CD14-positive monocyte (primary cell): ENCODE data around the gene SELENOK. TPM values are rescaled to one million over a fixed set of nuclear protein-coding genes. Genes with fewer than 3 reads are reported as not detected.

ENCODE experiments used
- DNase-seq, 3 donors: peaks; one replicate each; pipeline ENCODE4 v3.0.0-alpha.2; 2011 to 2022
- H2AFZ ChIP-seq: 2 replicates; pipeline ENCODE4 v1.6.0; 2012; ENCODE audit warnings: mild to moderate bottlenecking, low read depth, low read length, inconsistent platforms; ENCODE audit not compliant: insufficient read depth, poor library complexity, severe bottlenecking
- H3K27ac ChIP-seq, 2 donors: 1 replicate in 1 of 2; 2 replicates in 1 of 2; pipeline ENCODE4 v1.5.1; 2012 to 2013; ENCODE audit warnings: low read length in 2 of 2, control low read depth in 1 of 2, inconsistent platforms in 1 of 2, low read depth in 1 of 2, mild to moderate bottlenecking in 1 of 2
- H3K27me3 ChIP-seq, 2 donors: one replicate each; pipeline versions ENCODE4 v1.6.0 to v1.6.1; 2011 to 2013; ENCODE audit warnings: low read length in 2 of 2; ENCODE audit not compliant: control insufficient read depth in 2 of 2, insufficient read depth in 2 of 2
- H3K36me3 ChIP-seq, 2 donors: replicated peaks in 1 of 2; 1 replicate in 1 of 2; 2 replicates in 1 of 2; pipeline versions ENCODE4 v1.5.1 to v1.6.1; 2012 to 2013; ENCODE audit warnings: low read length in 2 of 2, control low read depth in 1 of 2, inconsistent platforms in 1 of 2, mild to moderate bottlenecking in 1 of 2; ENCODE audit not compliant: insufficient read depth in 2 of 2, control insufficient read depth in 1 of 2
- H3K4me1 ChIP-seq, 2 donors: 1 replicate in 1 of 2; 2 replicates in 1 of 2; pipeline versions ENCODE4 v1.5.1 to v1.6.1; 2012 to 2013; ENCODE audit warnings: low read length in 2 of 2, control low read depth in 1 of 2, inconsistent platforms in 1 of 2, mild to moderate bottlenecking in 1 of 2, moderate library complexity in 1 of 2; ENCODE audit not compliant: insufficient read depth in 2 of 2, control insufficient read depth in 1 of 2
- H3K4me2 ChIP-seq: replicated peaks from 2 replicates; pipeline ENCODE3; 2012; ENCODE audit warnings: low read length, moderate library complexity, mild to moderate bottlenecking; ENCODE audit not compliant: poor library complexity, severe bottlenecking; ENCODE audit errors: extremely low read depth
- H3K4me3 ChIP-seq, 3 experiments: fragments of 200-600 bp in 1 of 3; sonication (generic) in 1 of 3; replicated peaks in 1 of 3; 1 replicate in 2 of 3; 2 replicates in 1 of 3; pipeline ENCODE4 v1.5.1; 2011 to 2013; ENCODE audit warnings: low read length in 3 of 3, mild to moderate bottlenecking in 3 of 3, control low read depth in 2 of 3, low read depth in 2 of 3, inconsistent platforms in 1 of 3, moderate library complexity in 1 of 3
- H3K79me2 ChIP-seq: 2 replicates; pipeline ENCODE4 v1.6.0; 2012; ENCODE audit warnings: mild to moderate bottlenecking, control low read depth, inconsistent platforms, low read length, moderate library complexity; ENCODE audit not compliant: insufficient read depth
- H3K9ac ChIP-seq: 2 replicates; pipeline ENCODE4 v1.6.0; 2017; ENCODE audit warnings: low read length, mild to moderate bottlenecking; ENCODE audit not compliant: insufficient read depth, poor library complexity, severe bottlenecking
- H3K9me3 ChIP-seq, 2 donors: replicated peaks in 1 of 2; 1 replicate in 1 of 2; 2 replicates in 1 of 2; pipeline versions ENCODE4 v1.5.1 to v1.6.1; 2012 to 2013; ENCODE audit warnings: low read length in 2 of 2, control low read depth in 1 of 2; ENCODE audit not compliant: control insufficient read depth in 1 of 2, insufficient read depth in 1 of 2
- H4K20me1 ChIP-seq: 2 replicates; pipeline ENCODE4 v1.6.0; 2012; ENCODE audit warnings: mild to moderate bottlenecking, low read length, control low read depth, moderate library complexity; ENCODE audit not compliant: insufficient read depth
- H3K27ac Mint-ChIP-seq, 7 donors: one replicate each; pipeline ENCODE4 v1.8.0; 2020; ENCODE audit warnings: mild to moderate bottlenecking in 7 of 7, mixed read lengths in 7 of 7, moderate library complexity in 6 of 7, inconsistent platforms in 2 of 7
- H3K27me3 Mint-ChIP-seq, 3 donors: one replicate each; pipeline ENCODE4 v1.8.0; 2021 to 2022; ENCODE audit warnings: low read depth in 3 of 3, mild to moderate bottlenecking in 3 of 3, mixed read lengths in 3 of 3, moderate library complexity in 3 of 3, inconsistent platforms in 1 of 3
- H3K36me3 Mint-ChIP-seq, 2 donors: one replicate each; pipeline ENCODE4 v1.8.0; 2020; ENCODE audit warnings: mixed read lengths in 2 of 2, inconsistent platforms in 1 of 2, mild to moderate bottlenecking in 1 of 2
- H3K4me1 Mint-ChIP-seq: one replicate; pipeline ENCODE4 v1.8.0; 2020; ENCODE audit warnings: mild to moderate bottlenecking, mixed read lengths
- H3K4me3 Mint-ChIP-seq, 2 donors: one replicate each; pipeline ENCODE4 v1.8.0; 2020; ENCODE audit warnings: mild to moderate bottlenecking in 2 of 2, mixed read lengths in 2 of 2, moderate library complexity in 1 of 2
- H3K9me3 Mint-ChIP-seq, 7 donors: one replicate each; pipeline ENCODE4 v1.8.0; 2020 to 2022; ENCODE audit warnings: mixed read lengths in 7 of 7, mild to moderate bottlenecking in 6 of 7, moderate library complexity in 6 of 7, inconsistent platforms in 2 of 7
- CTCF ChIP-seq: fragments of 200-600 bp; IDR thresholded peaks from one replicate; pipeline ENCODE4 v1.8.0; 2022; ENCODE audit warnings: antibody characterized with exemption, mild to moderate bottlenecking
- WGBS: methylation state at CpG from one replicate; pipeline ENCODE4 v1.1.5; 2013; ENCODE audit warnings: missing lambda C conversion rate; ENCODE audit not compliant: insufficient coverage; 5-methylcytosine and 5-hydroxymethylcytosine counted together
- intact Hi-C, 2 donors: fragments of 100-400 bp; cut with micrococcal nuclease; formaldehyde crosslinking; loops; one replicate each; pipeline versions ENCODE4 v1.15.0 to v1.15.1; 2023
- polyA plus RNA-seq, 3 donors: library from polyadenylated mRNA; depleted of rRNA in 1 of 3; unstranded in 2 of 3; stranded (reverse) in 1 of 3; fragments of 300-500 nt in 2 of 3; fragments of >200 nt in 1 of 3; fragmentation: Illumina TruSeq in 2 of 3; gene quantifications; 1 replicate in 2 of 3; 2 replicates in 1 of 3; pipeline ENCODE4 v1.2.3, GENCODE V29; 2012 to 2021

SELENOK gene
- polyA plus RNA-seq, 3 donors = 96.4 to 117 (median 105) TPM

- intact Hi-C loops = no loop called here
- H3K4me3 ChIP-seq = no peak overlapping the region
- Mint-ChIP-seq H3K27me3 (peaks cover 5 to 15% (median 8%) of the 10 kb centered on the region in 3 donors), H3K27ac (peak overlapping the region in 2 of 7 donors; percentile 35 to 78), H3K36me3 (peaks cover 0 to 2% of the 10 kb centered on the region in 2 donors), H3K9me3 (no peaks in the 10 kb centered on the region), H3K4me1 (peaks cover 20% of the 10 kb centered on the region), H3K4me3 (no peak overlapping the region)
- H3K36me3 ChIP-seq = no peaks in the 10 kb centered on the region
- no peaks in the 10 kb centered on the region for H3K9me3 ChIP-seq
- H3K27me3 ChIP-seq = no peaks in the 10 kb centered on the region
- no peak overlapping the region for H3K27ac ChIP-seq
- no peaks in the 10 kb centered on the region for H4K20me1 ChIP-seq
- no peak for DNase-seq
- H3K79me2 ChIP-seq = no peaks in the 10 kb centered on the region
- 100% methylated on average over 1 of the region's 1 CpG for WGBS
- no peak overlapping the region for H3K4me2 ChIP-seq
- no peak overlapping the region for H3K9ac ChIP-seq
- no peak overlapping the region for H2AFZ ChIP-seq
- TF ChIP-seq CTCF = no peak
- peaks cover 19 to 22% of the 10 kb centered on the region in 2 donors for H3K4me1 ChIP-seq
Measured at GRCh38 chr3:53835257-53835656, 56.4 kb downstream of the SELENOK start.

- H4K20me1 ChIP-seq = no peaks in the 10 kb centered on the region
- H3K27ac ChIP-seq = no peak overlapping the region
- H3K27ac Mint-ChIP-seq = peak overlapping the region in 6 of 7 donors; percentile 32 to 79 (median 70)
- H3K36me3 Mint-ChIP-seq = peaks cover 0 to 2% of the 10 kb centered on the region in 2 donors
- no peaks in the 10 kb centered on the region for H3K36me3 ChIP-seq
- H3K9ac ChIP-seq = no peak overlapping the region
- no peak for TF ChIP-seq CTCF
- peaks cover 4 to 9% (median 4%) of the 10 kb centered on the region in 3 donors for H3K27me3 Mint-ChIP-seq
- 21% methylated on average over 6 of the region's 6 CpGs for WGBS
- H3K27me3 ChIP-seq = no peaks in the 10 kb centered on the region
- H3K4me3 ChIP-seq = no peak overlapping the region
- H3K4me3 Mint-ChIP-seq = no peak overlapping the region
- H3K79me2 ChIP-seq = no peaks in the 10 kb centered on the region
- peak overlapping the region; percentile 56 for H2AFZ ChIP-seq
- intact Hi-C loops = no loop called here
- H3K4me2 ChIP-seq = no peak overlapping the region
- DNase-seq = peak; percentile 34 to 82 (median 35)
- H3K9me3 ChIP-seq = no peaks in the 10 kb centered on the region
- H3K4me1 ChIP-seq = peaks cover 19 to 22% of the 10 kb centered on the region in 2 donors
- H3K4me1 Mint-ChIP-seq = peaks cover 20% of the 10 kb centered on the region
- no peaks in the 10 kb centered on the region for H3K9me3 Mint-ChIP-seq
Measured at GRCh38 chr3:53834429-53835095, 57.1 kb downstream of the SELENOK start.

Other genes starting within 250 kb of the SELENOK start
- not detected for gene CHDH, start 45.4 kb downstream of the SELENOK start, polyA plus RNA-seq
- gene IL17RB, start 45.3 kb downstream of the SELENOK start, polyA plus RNA-seq = under 1 TPM in 1 of 3 donors, not detected in 2; 0.13 TPM
- 10 to 100 TPM in 2 of 3 donors, 1 to 10 TPM in 1; 8.3 to 12.2 (median 10.7) TPM for gene ACTR8, start 9.7 kb downstream of the SELENOK start, polyA plus RNA-seq
- 10 to 100 TPM in 2 of 3 donors, 1 to 10 TPM in 1; 8.3 to 21.5 (median 10.4) TPM for gene CACNA2D3, start 230.7 kb upstream of the SELENOK start, polyA plus RNA-seq